ENCODE data around the gene C10orf90.
"Not testable (repeated sequence)": the region's sequence is repeated elsewhere in the genome, so short reads cannot be mapped to it uniquely, and the experiment has no call there.

Gene C10orf90

GRCh38 chr10:126380352-126381076, 290.0 kb downstream of the C10orf90 start:
- DNase-seq (ENCODE audit: low read depth) = no peak
- TF ChIP-seq, protein P1, sequence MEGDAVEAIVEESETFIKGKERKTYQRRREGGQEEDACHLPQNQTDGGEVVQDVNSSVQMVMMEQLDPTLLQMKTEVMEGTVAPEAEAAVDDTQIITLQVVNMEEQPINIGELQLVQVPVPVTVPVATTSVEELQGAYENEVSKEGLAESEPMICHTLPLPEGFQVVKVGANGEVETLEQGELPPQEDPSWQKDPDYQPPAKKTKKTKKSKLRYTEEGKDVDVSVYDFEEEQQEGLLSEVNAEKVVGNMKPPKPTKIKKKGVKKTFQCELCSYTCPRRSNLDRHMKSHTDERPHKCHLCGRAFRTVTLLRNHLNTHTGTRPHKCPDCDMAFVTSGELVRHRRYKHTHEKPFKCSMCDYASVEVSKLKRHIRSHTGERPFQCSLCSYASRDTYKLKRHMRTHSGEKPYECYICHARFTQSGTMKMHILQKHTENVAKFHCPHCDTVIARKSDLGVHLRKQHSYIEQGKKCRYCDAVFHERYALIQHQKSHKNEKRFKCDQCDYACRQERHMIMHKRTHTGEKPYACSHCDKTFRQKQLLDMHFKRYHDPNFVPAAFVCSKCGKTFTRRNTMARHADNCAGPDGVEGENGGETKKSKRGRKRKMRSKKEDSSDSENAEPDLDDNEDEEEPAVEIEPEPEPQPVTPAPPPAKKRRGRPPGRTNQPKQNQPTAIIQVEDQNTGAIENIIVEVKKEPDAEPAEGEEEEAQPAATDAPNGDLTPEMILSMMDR (IDR thresholded peaks at IDR 0.05; ENCODE audit: insufficient read depth, low read depth, low read length, missing control alignments) = no peak
- H3K4me3 ChIP-seq (ENCODE audit: low read length) = no peak overlapping the region

DNA sequence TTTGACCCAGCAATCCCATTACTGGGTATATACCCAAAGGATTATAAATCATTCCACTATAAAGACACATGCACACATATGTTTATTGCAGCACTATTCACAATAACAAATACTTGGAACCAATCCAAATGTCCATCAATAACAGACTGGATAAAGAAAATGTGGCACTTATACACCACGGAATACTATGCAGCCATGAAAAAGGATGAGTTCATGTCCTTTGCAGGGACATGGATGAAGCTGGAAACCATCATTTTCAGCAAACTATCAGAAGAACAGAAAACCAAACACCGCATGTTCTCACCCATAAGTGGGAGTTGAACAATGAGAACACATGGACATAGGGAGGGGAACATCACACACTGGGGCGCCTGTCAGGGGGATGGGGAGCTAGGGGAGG, 291.3 kb downstream of the C10orf90 start:
- DNase-seq (ENCODE audit: low read depth); H3K4me3 ChIP-seq (ENCODE audit: low read length): not testable (repeated sequence)

- H3K4me3 ChIP-seq (ENCODE audit: low read length) = no peak overlapping the region
- DNase-seq (ENCODE audit: low read depth) = peak; percentile 62
- TF ChIP-seq, protein P1 (IDR thresholded peaks at IDR 0.05; ENCODE audit: insufficient read depth, low read depth, low read length, missing control alignments) = no peak
Observed at GRCh38 chr10:126376956-126377355, 293.5 kb downstream of the C10orf90 start.

DNA sequence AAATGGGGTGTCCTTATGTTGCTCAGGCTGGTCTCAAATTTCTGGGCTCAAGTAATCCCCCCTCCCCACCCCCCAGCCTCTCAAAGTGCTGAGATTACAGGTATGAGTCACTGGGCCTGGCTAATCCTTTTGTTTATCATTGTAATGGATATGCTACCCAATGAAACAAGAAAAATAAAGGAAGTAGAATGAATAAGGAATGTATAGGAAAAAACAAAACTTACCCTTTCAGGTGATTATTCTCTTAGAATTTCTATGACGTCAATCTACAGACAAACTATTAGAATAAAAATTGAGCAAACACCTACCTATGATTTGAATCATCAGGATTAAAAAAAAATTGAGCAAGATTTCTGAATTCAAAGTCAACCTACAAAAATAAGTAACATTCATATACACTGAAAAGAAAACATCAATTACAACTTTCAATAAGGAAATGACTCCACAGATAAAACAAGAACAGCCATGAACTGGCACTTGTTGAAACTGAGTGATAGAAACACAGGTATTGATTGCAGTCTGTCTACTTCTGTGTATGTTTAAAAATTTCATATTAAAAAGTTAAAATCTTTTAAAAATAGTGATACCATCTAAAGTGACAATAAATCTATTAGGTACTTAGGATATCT, 294.5 kb downstream of the C10orf90 start:
- TF ChIP-seq, protein P1 (IDR thresholded peaks at IDR 0.05; ENCODE audit: insufficient read depth, low read depth, low read length, missing control alignments) = no peak

GRCh38 chr10:126375299-126375698, 295.2 kb downstream of the C10orf90 start:
- TF ChIP-seq, protein P1 (IDR thresholded peaks at IDR 0.05; ENCODE audit: insufficient read depth, low read depth, low read length, missing control alignments) = no peak

More for the DNA sequence above, 294.5 kb downstream of the C10orf90 start:
- no peak overlapping the region for H3K4me3 ChIP-seq (ENCODE audit: low read length)
- DNase-seq (ENCODE audit: low read depth) = peak; percentile 54

More at GRCh38 chr10:126375299-126375698, 295.2 kb downstream of the C10orf90 start:
- no peak for DNase-seq (ENCODE audit: low read depth)
- no peak overlapping the region for H3K4me3 ChIP-seq (ENCODE audit: low read length)

Measured in epithelial cell of esophagus (primary cell).